Measurements from ENCODE around the gene DNAJC24. TPM values are rescaled to one million over a fixed set of nuclear protein-coding genes. Genes with fewer than 3 reads are reported as not detected.

The DNAJC24 gene
- total RNA-seq, 2 experiments from 2014 or later: 14.7 to 17.6 TPM

DNA sequence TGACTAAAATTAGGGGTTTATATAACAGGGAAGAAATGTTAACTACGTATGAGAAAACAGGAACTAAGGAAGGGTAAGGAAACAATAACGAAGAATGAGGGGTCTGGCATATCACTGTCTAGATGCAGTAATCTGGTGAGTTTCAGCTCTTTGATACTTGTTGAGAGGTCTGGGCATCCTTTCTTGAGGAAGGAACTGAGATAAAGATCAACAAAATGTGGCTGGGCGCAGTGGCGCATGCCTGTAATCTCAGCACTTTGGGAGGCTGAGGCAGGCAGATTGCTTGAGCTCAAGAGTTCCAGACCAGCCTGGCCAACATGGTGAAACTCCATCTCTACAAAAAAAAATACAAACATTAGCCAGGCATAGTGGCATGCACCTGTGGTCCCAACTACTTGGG lies 2.9 kb upstream of the DNAJC24 start:
- Mint-ChIP-seq H3K36me3 (peaks cover 3% of the 10 kb centered on the region), H3K9me3 (ENCODE audit: low read depth) (no peaks in the 10 kb centered on the region), H3K27me3 (peaks cover 8% of the 10 kb centered on the region), H3K4me1 (peaks cover 30% of the 10 kb centered on the region), H3K4me3 (no peak overlapping the region), H3K27ac (peak overlapping the region; percentile 10)
- ATAC-seq (no peak), DNase-seq (peak; percentile 44)
- CTCF ChIA-PET: no interaction called here

GRCh38 chr11:31375879-31376278 lies 6.2 kb downstream of the DNAJC24 start:
- Mint-ChIP-seq H3K36me3 (peaks cover 15% of the 10 kb centered on the region), H3K27me3 (no peaks in the 10 kb centered on the region), H3K9me3 (ENCODE audit: low read depth) (no peaks in the 10 kb centered on the region), H3K27ac (no peak overlapping the region), H3K4me1 (peaks cover 12% of the 10 kb centered on the region), H3K4me3 (no peak overlapping the region)
- CTCF ChIA-PET: no interaction called here
- DNase-seq (no peak), ATAC-seq (no peak)

GRCh38 chr11:31383116-31383515 lies 13.5 kb downstream of the DNAJC24 start:
- DNase-seq (no peak), ATAC-seq (no peak)
- H3K4me1 Mint-ChIP-seq: no peaks in the 10 kb centered on the region
- CTCF ChIA-PET: no interaction called here
- H3K4me3 Mint-ChIP-seq: no peak overlapping the region
- H3K27me3 Mint-ChIP-seq: no peaks in the 10 kb centered on the region
- no peaks in the 10 kb centered on the region for H3K9me3 Mint-ChIP-seq (ENCODE audit: low read depth)
- peaks cover 8% of the 10 kb centered on the region for H3K36me3 Mint-ChIP-seq
- no peak overlapping the region for H3K27ac Mint-ChIP-seq

DNA sequence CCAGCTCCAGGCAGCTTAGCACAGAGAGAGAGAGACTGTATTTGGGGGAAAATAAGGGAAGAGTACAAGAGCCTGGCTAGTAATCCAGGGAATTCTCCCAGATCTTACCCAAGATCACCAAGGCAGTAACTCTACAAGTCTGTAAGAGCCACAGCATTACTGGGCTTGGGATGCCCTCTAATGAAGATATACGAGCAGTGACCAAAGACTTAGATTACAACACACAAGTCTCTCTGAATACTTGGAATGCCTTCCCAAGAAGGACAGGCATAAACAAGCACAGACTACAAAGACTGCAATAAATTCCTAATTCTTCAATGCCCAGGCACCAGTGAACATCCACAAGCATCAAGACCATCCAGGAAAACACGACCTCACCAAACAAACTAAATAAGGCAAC lies 17.7 kb downstream of the DNAJC24 start:
- peaks cover 6% of the 10 kb centered on the region for H3K9me3 Mint-ChIP-seq (ENCODE audit: low read depth)

DNA sequence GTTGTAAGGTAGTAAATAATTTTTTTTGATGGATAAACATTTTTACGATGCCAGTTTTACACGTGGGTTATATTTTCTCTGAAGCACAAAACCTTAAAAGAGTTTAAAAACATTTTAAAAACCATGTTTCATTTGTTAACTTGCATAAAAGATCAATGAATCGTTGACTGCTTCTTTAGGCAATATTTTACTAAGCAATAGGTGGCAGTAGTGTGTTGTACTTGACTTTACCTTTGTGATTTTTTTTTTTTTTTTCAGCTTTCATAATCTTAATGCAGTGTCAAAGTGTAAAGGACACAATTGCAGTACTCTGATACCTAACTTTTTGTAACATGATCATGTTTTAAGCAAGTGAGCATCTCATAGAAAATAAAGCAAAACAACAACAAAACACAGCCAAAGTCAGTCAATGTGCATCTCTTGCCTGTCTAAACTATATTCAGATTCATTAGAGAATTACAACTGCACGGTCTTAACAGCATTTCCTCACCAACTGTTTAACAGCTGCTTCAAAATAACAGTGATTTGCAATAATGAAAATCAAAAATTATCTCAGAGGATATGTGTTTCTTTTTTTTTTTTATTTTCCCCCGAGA lies 27.7 kb downstream of the DNAJC24 start:
- Mint-ChIP-seq H3K36me3 (peaks cover 6% of the 10 kb centered on the region), H3K4me3 (no peak overlapping the region), H3K27me3 (no peaks in the 10 kb centered on the region), H3K27ac (no peak overlapping the region), H3K9me3 (ENCODE audit: low read depth) (peaks cover 4% of the 10 kb centered on the region), H3K4me1 (no peaks in the 10 kb centered on the region)
- CTCF ChIA-PET: interaction anchor here (0.7 to 2.3 kb wide), 4 partner anchors 474 to 779 kb away, joined by 3 to 9 read pairs (median 6); no protein-coding TSS in a partner anchor
- DNase-seq: no peak
- ATAC-seq: no peak

More for the DNA sequence above, 17.7 kb downstream of the DNAJC24 start:
- Mint-ChIP-seq H3K4me3 (no peak overlapping the region), H3K36me3 (peaks cover 12% of the 10 kb centered on the region), H3K4me1 (peaks cover 2% of the 10 kb centered on the region), H3K27me3 (no peaks in the 10 kb centered on the region), H3K27ac (no peak overlapping the region)
- CTCF ChIA-PET: interaction anchor here (0.6 kb wide), 1 partner anchor 80 kb away, joined by 3 read pairs; no protein-coding TSS in a partner anchor
- DNase-seq (no peak), ATAC-seq (no peak)

DNA sequence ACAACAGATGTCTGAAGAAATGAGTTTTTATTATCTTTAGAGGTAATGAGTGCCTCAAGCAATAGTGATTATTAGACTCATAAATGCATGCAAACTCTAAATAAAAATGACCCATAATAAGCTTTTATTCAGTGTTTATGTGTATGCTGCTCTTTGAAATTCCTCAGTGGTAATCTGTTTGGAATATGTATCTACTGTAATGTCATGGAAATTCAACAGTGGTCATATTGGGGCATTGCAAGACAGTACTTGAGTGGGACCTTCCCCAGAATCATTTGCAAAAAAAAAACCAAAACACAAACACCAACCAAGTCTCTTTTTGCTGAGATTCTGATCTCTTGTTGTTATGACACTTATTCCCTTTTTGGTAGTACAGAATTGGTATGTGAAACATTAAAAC lies 35.0 kb downstream of the DNAJC24 start:
- CTCF ChIA-PET: no interaction called here
- DNase-seq: no peak

GRCh38 chr11:31408201-31408600 lies 38.5 kb downstream of the DNAJC24 start:
- DNase-seq (no peak), ATAC-seq (no peak)
- Mint-ChIP-seq H3K9me3 (ENCODE audit: low read depth) (no peaks in the 10 kb centered on the region), H3K36me3 (peaks cover 8% of the 10 kb centered on the region), H3K4me3 (no peak overlapping the region), H3K27me3 (no peaks in the 10 kb centered on the region), H3K4me1 (peaks cover 4% of the 10 kb centered on the region), H3K27ac (no peak overlapping the region)
- CTCF ChIA-PET: no interaction called here

More for the DNA sequence above, 35.0 kb downstream of the DNAJC24 start:
- H3K4me3 Mint-ChIP-seq: no peak overlapping the region
- H3K36me3 Mint-ChIP-seq: peaks cover 11% of the 10 kb centered on the region
- H3K27ac Mint-ChIP-seq: no peak overlapping the region
- peaks cover 4% of the 10 kb centered on the region for H3K4me1 Mint-ChIP-seq
- H3K27me3 Mint-ChIP-seq: no peaks in the 10 kb centered on the region
- H3K9me3 Mint-ChIP-seq (ENCODE audit: low read depth): peaks cover 4% of the 10 kb centered on the region
- ATAC-seq: no peak

DNA sequence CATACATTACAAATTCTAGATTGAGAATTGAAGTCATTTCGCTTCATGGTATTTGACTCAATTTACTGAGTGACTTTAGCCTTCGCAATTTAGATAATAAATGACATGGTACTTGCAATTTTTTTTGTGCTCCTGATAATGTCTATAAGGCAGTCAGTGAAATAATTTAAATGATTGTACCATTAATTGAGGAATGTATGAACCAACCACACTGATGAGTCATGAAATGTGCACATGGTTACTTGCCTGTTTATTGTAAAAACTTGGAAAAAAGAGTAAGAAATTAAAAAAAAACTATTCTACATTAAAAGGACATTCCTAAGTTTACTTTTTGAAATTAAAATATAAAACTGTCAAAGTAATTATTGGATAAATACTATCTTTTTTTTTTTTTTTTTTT lies 43.3 kb downstream of the DNAJC24 start:
- ATAC-seq: no peak
- no peak overlapping the region for H3K27ac Mint-ChIP-seq
- CTCF ChIA-PET: no interaction called here

GRCh38 chr11:31414338-31414737 lies 44.7 kb downstream of the DNAJC24 start:
- Mint-ChIP-seq H3K27me3 (no peaks in the 10 kb centered on the region), H3K4me1 (no peaks in the 10 kb centered on the region), H3K27ac (no peak overlapping the region), H3K9me3 (ENCODE audit: low read depth) (no peaks in the 10 kb centered on the region), H3K4me3 (no peak overlapping the region), H3K36me3 (peaks cover 8% of the 10 kb centered on the region)
- DNase-seq (no peak), ATAC-seq (no peak)
- CTCF ChIA-PET: no interaction called here

More for the DNA sequence above, 43.3 kb downstream of the DNAJC24 start:
- H3K9me3 Mint-ChIP-seq (ENCODE audit: low read depth): no peaks in the 10 kb centered on the region
- peaks cover 3% of the 10 kb centered on the region for H3K4me1 Mint-ChIP-seq
- H3K36me3 Mint-ChIP-seq: peaks cover 11% of the 10 kb centered on the region
- DNase-seq: no peak
- no peak overlapping the region for H3K4me3 Mint-ChIP-seq
- no peaks in the 10 kb centered on the region for H3K27me3 Mint-ChIP-seq

GRCh38 chr11:31415435-31415834 lies 45.8 kb downstream of the DNAJC24 start:
- Mint-ChIP-seq H3K4me3 (no peak overlapping the region), H3K27ac (no peak overlapping the region), H3K36me3 (peaks cover 8% of the 10 kb centered on the region), H3K27me3 (no peaks in the 10 kb centered on the region), H3K9me3 (ENCODE audit: low read depth) (no peaks in the 10 kb centered on the region), H3K4me1 (no peaks in the 10 kb centered on the region)
- no peak for ATAC-seq
- CTCF ChIA-PET: no interaction called here
- no peak for DNase-seq

DNA sequence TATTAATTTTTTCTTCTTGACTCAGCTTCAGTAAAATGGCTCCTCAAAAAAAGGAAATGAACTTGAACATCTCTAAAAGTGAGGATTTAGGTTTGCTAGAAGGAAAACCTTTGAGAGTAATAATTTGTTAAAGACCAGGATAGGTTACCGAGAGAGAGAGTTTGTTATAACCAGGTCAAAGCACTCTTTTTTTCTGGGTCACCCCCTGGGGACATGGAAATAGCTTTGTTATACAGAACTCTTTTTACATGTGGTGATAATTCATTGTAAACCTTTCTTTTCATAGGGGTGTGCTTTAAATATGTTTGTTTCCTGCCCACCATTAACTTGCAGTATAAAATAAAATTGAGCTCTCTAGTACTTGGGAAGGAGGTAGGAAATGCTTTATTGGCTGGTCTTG lies 47.7 kb downstream of the DNAJC24 start:
- Mint-ChIP-seq H3K36me3 (peaks cover 5% of the 10 kb centered on the region), H3K9me3 (ENCODE audit: low read depth) (no peaks in the 10 kb centered on the region), H3K4me1 (no peaks in the 10 kb centered on the region), H3K4me3 (no peak overlapping the region), H3K27ac (no peak overlapping the region), H3K27me3 (no peaks in the 10 kb centered on the region)
- no peak for DNase-seq
- ATAC-seq: no peak
- CTCF ChIA-PET: no interaction called here

DNA sequence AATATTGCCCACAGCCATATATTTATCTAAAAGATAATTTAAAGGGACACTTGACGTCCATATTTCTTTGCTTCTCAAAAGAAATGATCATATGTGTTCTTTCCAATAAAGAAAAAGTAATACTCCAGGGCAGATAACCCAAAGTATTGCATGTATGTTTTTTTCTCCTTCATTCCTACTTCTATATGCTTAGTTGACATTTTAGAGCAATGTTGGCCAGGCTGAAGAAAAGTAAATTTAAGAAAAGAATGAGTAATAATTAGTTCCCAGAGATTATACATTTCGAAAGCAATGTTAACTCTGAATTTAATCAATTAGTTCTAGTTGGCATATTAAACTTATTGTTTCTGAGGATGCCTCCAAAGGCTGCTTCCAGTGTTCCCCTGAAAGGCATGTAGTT lies 48.2 kb downstream of the DNAJC24 start:
- H3K9me3 Mint-ChIP-seq (ENCODE audit: low read depth): no peaks in the 10 kb centered on the region
- H3K27ac Mint-ChIP-seq: no peak overlapping the region
- no peaks in the 10 kb centered on the region for H3K27me3 Mint-ChIP-seq
- CTCF ChIA-PET: no interaction called here
- H3K4me1 Mint-ChIP-seq: no peaks in the 10 kb centered on the region
- peaks cover 5% of the 10 kb centered on the region for H3K36me3 Mint-ChIP-seq
- DNase-seq (no peak), ATAC-seq (no peak)
- no peak overlapping the region for H3K4me3 Mint-ChIP-seq

DNA sequence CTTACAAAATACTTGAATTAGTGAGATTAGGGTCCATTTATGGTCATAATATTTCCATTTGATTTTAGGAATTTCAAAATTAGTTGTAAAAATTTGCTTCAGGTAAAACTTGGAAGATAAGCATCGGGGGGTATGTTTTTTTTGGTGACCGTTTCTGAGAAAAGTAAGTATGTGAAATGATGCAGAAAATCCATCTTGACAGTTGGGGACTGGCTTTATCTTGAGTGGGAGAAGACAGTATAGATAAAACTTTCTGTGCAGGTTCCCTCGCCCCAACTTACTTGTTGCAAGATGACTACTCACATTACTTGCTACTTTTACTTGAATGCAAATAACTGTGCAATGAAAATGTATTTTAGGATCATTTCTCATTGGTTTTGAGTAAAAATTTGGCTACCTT lies 49.5 kb downstream of the DNAJC24 start:
- Mint-ChIP-seq H3K9me3 (ENCODE audit: low read depth) (no peaks in the 10 kb centered on the region), H3K4me3 (no peak overlapping the region), H3K36me3 (peaks cover 7% of the 10 kb centered on the region), H3K4me1 (no peaks in the 10 kb centered on the region), H3K27ac (no peak overlapping the region), H3K27me3 (no peaks in the 10 kb centered on the region)
- no peak for DNase-seq
- ATAC-seq: no peak
- CTCF ChIA-PET: no interaction called here

GRCh38 chr11:31419669-31420068 lies 50.0 kb downstream of the DNAJC24 start:
- ATAC-seq (no peak), DNase-seq (no peak)
- CTCF ChIA-PET: no interaction called here
- no peaks in the 10 kb centered on the region for H3K27me3 Mint-ChIP-seq
- no peaks in the 10 kb centered on the region for H3K4me1 Mint-ChIP-seq
- no peaks in the 10 kb centered on the region for H3K9me3 Mint-ChIP-seq (ENCODE audit: low read depth)
- peaks cover 7% of the 10 kb centered on the region for H3K36me3 Mint-ChIP-seq
- no peak overlapping the region for H3K4me3 Mint-ChIP-seq
- H3K27ac Mint-ChIP-seq: no peak overlapping the region

DNA sequence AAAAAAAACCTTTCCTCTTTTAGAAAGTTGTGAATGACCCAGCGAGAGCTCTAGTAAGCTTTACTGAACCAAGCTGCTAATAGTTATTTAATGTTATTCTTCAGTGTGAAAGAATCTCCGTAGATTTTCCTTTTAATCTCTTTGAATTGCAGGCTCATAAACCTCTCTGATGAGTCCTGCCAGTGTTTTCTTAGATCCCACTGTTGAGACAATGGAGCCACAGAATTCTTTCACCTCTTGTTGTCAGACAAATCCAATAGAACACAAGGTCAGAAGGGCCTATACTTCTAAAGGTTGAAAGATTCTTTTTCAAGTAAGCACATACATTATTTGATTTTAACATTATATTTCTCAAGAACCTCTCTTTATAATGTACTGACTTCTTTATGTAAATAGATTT lies 52.2 kb downstream of the DNAJC24 start:
- Mint-ChIP-seq H3K9me3 (ENCODE audit: low read depth) (no peaks in the 10 kb centered on the region), H3K27me3 (no peaks in the 10 kb centered on the region), H3K36me3 (peaks cover 2% of the 10 kb centered on the region), H3K4me1 (no peaks in the 10 kb centered on the region), H3K27ac (no peak overlapping the region), H3K4me3 (no peak overlapping the region)
- DNase-seq (no peak), ATAC-seq (no peak)
- CTCF ChIA-PET: no interaction called here
